Panc1 (cell line): ENCODE data around the gene PDSS1. TPM values are rescaled to one million over a fixed set of nuclear protein-coding genes. Genes with fewer than 3 reads are reported as not detected.

ENCODE experiments used
- ATAC-seq: fragments of 200-7000 bp; cut with Tn5 transposase; 2 replicates; pipeline ENCODE4 v1.9.1; 2020; ENCODE audit warnings: mild to moderate bottlenecking, moderate library complexity
- BruUV-seq: library from RNA; stranded (reverse); fragments of 400-500 nt; replicated peaks from 2 replicates; lab custom pipeline; 2021; lab: Mats Ljungman, UMichigan
- CTCF ChIA-PET: fragments of 300-600 bp; sonication (Branson Sonifier 250); formaldehyde crosslinking; loops from one replicate; lab custom pipeline; 2022; ENCODE audit warnings: antibody characterized with exemption; lab: Charles Lee
- POLR2A ChIA-PET: fragments of 300-600 bp; sonication (Branson Sonifier 250); formaldehyde crosslinking; loops from one replicate; lab custom pipeline; 2022; ENCODE audit warnings: antibody characterized with exemption; lab: Charles Lee
- DNase-seq: peaks from one replicate; pipeline ENCODE4 v3.0.0-alpha.2; 2010; ENCODE audit warnings: low read depth, low spot score
- H3K27ac ChIP-seq: 2 replicates; pipeline ENCODE4 v1.5.1; 2011; ENCODE audit warnings: mild to moderate bottlenecking, low read length, inconsistent platforms
- H3K27me3 ChIP-seq: fragments of 200-500 bp; sonication (Bioruptor generic); 2 replicates; pipeline ENCODE4 v1.6.0; 2014; ENCODE audit warnings: low read length, inconsistent platforms; ENCODE audit not compliant: control insufficient read depth, insufficient read depth
- H3K36me3 ChIP-seq: fragments of 200-500 bp; sonication (Bioruptor generic); 2 replicates; pipeline ENCODE4 v1.5.1; 2014; ENCODE audit warnings: inconsistent platforms, mild to moderate bottlenecking, low read length, moderate library complexity; ENCODE audit not compliant: control insufficient read depth, insufficient read depth
- H3K4me1 ChIP-seq: 2 replicates; pipeline ENCODE4 v1.5.1; 2011; ENCODE audit warnings: inconsistent platforms, mild to moderate bottlenecking, low read length, moderate library complexity; ENCODE audit not compliant: control insufficient read depth, insufficient read depth
- H3K4me3 ChIP-seq, 2 experiments: 2 replicates each; pipeline ENCODE4 v1.5.1; 2011 to 2012; ENCODE audit warnings: low read depth in 2 of 2, low read length in 2 of 2, mild to moderate bottlenecking in 2 of 2, inconsistent platforms in 1 of 2, moderate library complexity in 1 of 2
- H3K9me3 ChIP-seq: fragments of 200-500 bp; sonication (Bioruptor generic); 2 replicates; pipeline ENCODE4 v1.5.1; 2014; ENCODE audit warnings: low read depth, mild to moderate bottlenecking, inconsistent platforms, low read length, moderate library complexity; ENCODE audit not compliant: control insufficient read depth, insufficient read depth
- CTCF ChIP-seq: fragments of 450-650 bp; IDR thresholded peaks from 2 replicates; pipeline ENCODE4 v1.5.1; 2017; ENCODE audit warnings: mild to moderate bottlenecking
- POLR2AphosphoS5 ChIP-seq: IDR thresholded peaks from 2 replicates; pipeline ENCODE4 v1.6.1; 2012; ENCODE audit warnings: mild to moderate bottlenecking, low read depth, low read length, moderate library complexity
- REST ChIP-seq, 2 experiments: IDR thresholded peaks; 2 replicates each; pipeline ENCODE4 v1.6.1; 2011 to 2012; ENCODE audit warnings: low read depth in 2 of 2, control low read depth in 1 of 2, low read length in 1 of 2, mild to moderate bottlenecking in 1 of 2, moderate library complexity in 1 of 2; ENCODE audit not compliant: insufficient read depth in 1 of 2
- SIN3A ChIP-seq: IDR thresholded peaks from 2 replicates; pipeline ENCODE4 v1.6.1; 2012; ENCODE audit warnings: low read depth, mild to moderate bottlenecking, low read length, moderate library complexity, borderline replicate concordance; ENCODE audit not compliant: insufficient read depth
- TCF7L2 ChIP-seq: IDR thresholded peaks from 2 replicates; pipeline ENCODE4 v1.6.1; 2011; ENCODE audit warnings: mild to moderate bottlenecking, low read depth, low read length, inconsistent platforms
- in situ Hi-C: cut with HindIII; loops from 2 replicates; pipeline ENCODE4 v1.10.0; 2016; ENCODE audit warnings: low sequenced_read_pairs, low pct_unique_long_range_greater_than_20kb
- intact Hi-C: fragments of 100-400 bp; cut with micrococcal nuclease; formaldehyde crosslinking; loops from one replicate; pipeline ENCODE4 v1.10.0; 2022; ENCODE audit not compliant: unreplicated experiment
- total RNA-seq: library from RNA; stranded (reverse); gene quantifications from one replicate; pipeline ENCODE4 v1.2.1, GENCODE V29; 2021; ENCODE audit not compliant: unreplicated experiment

The PDSS1 gene
- total RNA-seq, 1 experiment from 2014 or later: 7.1 TPM

- no peaks in the 10 kb centered on the region for H3K9me3 ChIP-seq
- no peaks in the 10 kb centered on the region for H3K36me3 ChIP-seq
- H3K4me1 ChIP-seq: no peaks in the 10 kb centered on the region
- DNase-seq (no peak), ATAC-seq (no peak)
- intact Hi-C loops: no loop called here
- POLR2A ChIA-PET: no interaction called here
- CTCF ChIA-PET: no interaction called here
- TF ChIP-seq SIN3A: no peak
- TF ChIP-seq REST (IDR thresholded peaks at IDR 0.05; ENCODE audit: insufficient read depth in 1 of 2, low read depth in 2 of 2, low read length in 1 of 2): no peak
- no peak for TF ChIP-seq CTCF
- no peak for TF ChIP-seq TCF7L2
- no peak for TF ChIP-seq POLR2AphosphoS5
- no TSS peak for BruUV-seq
- in situ Hi-C loops: no loop called here
- no peak overlapping the region for H3K27ac ChIP-seq
- no peaks in the 10 kb centered on the region for H3K27me3 ChIP-seq
- H3K4me3 ChIP-seq: no peak overlapping the region
Observed at GRCh38 chr10:26733750-26734568, 36.5 kb downstream of the PDSS1 start.

- TF ChIP-seq POLR2AphosphoS5 (no peak), REST (IDR thresholded peaks at IDR 0.05; ENCODE audit: insufficient read depth in 1 of 2, low read depth in 2 of 2, low read length in 1 of 2) (no peak), CTCF (no peak), SIN3A (no peak), TCF7L2 (no peak)
- no peak overlapping the region for H3K27ac ChIP-seq
- POLR2A ChIA-PET: no interaction called here
- H3K9me3 ChIP-seq: no peaks in the 10 kb centered on the region
- ATAC-seq: no peak
- CTCF ChIA-PET: no interaction called here
- no peak for DNase-seq
- BruUV-seq: no TSS peak
- no peaks in the 10 kb centered on the region for H3K27me3 ChIP-seq
- in situ Hi-C loops (no loop called here), intact Hi-C loops (no loop called here)
- H3K4me3 ChIP-seq: no peak overlapping the region
- no peaks in the 10 kb centered on the region for H3K4me1 ChIP-seq
- H3K36me3 ChIP-seq: no peaks in the 10 kb centered on the region
Observed at GRCh38 chr10:26735435-26735834, 37.9 kb downstream of the PDSS1 start.
